H1 (cell line): ENCODE data around the gene KIAA1328. TPM values are rescaled to one million over a fixed set of nuclear protein-coding genes. Genes with fewer than 3 reads are reported as not detected.

Source experiments
- CREB1 ChIP-seq: IDR thresholded peaks from 2 replicates; pipeline ENCODE4 v1.6.1; 2012; ENCODE audit warnings: inconsistent platforms
- GABPA ChIP-seq: IDR thresholded peaks from 2 replicates; pipeline ENCODE4 v1.6.1; 2011; ENCODE audit warnings: mild to moderate bottlenecking, low read length, moderate library complexity, borderline replicate concordance; ENCODE audit not compliant: insufficient read depth
- HDAC2 ChIP-seq, 2 experiments: fragments of 300-600 bp in 1 of 2; sonication (generic) in 1 of 2; IDR thresholded peaks; 2 replicates each; pipeline ENCODE4 v1.6.1; 2011 to 2012; ENCODE audit warnings: low read depth in 2 of 2, low read length in 2 of 2, mild to moderate bottlenecking in 2 of 2, moderate library complexity in 2 of 2, borderline replicate concordance in 1 of 2, inconsistent platforms in 1 of 2
- SRF ChIP-seq: IDR thresholded peaks from 2 replicates; pipeline ENCODE4 v1.6.1; 2011; ENCODE audit warnings: mild to moderate bottlenecking, low read depth, low read length, moderate library complexity
- TCF12 ChIP-seq: IDR thresholded peaks from 2 replicates; pipeline ENCODE4 v1.6.1; 2011; ENCODE audit warnings: low read depth, mild to moderate bottlenecking, low read length
- polyA plus RNA-seq, 7 experiments: library from polyadenylated mRNA; depleted of rRNA in 3 of 7; stranded (reverse) in 5 of 7; unstranded in 2 of 7; fragments of >200 nt in 5 of 7; fragments of 200-250 nt in 2 of 7; gene quantifications; 1 replicate in 5 of 7; 2 replicates in 1 of 7; 4 replicates in 1 of 7; pipeline versions ENCODE4 v1.2.1 to v1.2.3, GENCODE V29; 2011 to 2013; ENCODE audit warnings: missing spikeins in 2 of 7, mixed read lengths in 2 of 7
- total RNA-seq: library from RNA; stranded (reverse); fragmentation: NEBNext Ultra II Directional; extraction: Animal tissue kit (Norgen Biotek cat#: 25700); gene quantifications from 2 replicates; pipeline ENCODE4 v1.2.1, GENCODE V29; 2021
- TF ChIP-seq, protein P1 (sequence below): fragments of 300-600 bp; sonication (generic); IDR thresholded peaks from 2 replicates; pipeline ENCODE4 v1.7.1; 2012; ENCODE audit warnings: low read length, moderate library complexity, mild to moderate bottlenecking, inconsistent platforms; ENCODE audit not compliant: insufficient replicate concordance
- TF ChIP-seq, protein P2 (sequence below): IDR thresholded peaks from 2 replicates; pipeline ENCODE4 v1.6.1; 2012; ENCODE audit warnings: inconsistent platforms
- TF ChIP-seq, protein P3 (sequence below): IDR thresholded peaks from 2 replicates; pipeline ENCODE4 v1.6.1; 2012; ENCODE audit warnings: inconsistent platforms

Gene KIAA1328
- total and polyA plus RNA-seq, 2 of the 8 experiments (the other 6 are each of a cell fraction or from before 2014, with no cell fraction given) = 2.6 to 5.7 TPM

DNA sequence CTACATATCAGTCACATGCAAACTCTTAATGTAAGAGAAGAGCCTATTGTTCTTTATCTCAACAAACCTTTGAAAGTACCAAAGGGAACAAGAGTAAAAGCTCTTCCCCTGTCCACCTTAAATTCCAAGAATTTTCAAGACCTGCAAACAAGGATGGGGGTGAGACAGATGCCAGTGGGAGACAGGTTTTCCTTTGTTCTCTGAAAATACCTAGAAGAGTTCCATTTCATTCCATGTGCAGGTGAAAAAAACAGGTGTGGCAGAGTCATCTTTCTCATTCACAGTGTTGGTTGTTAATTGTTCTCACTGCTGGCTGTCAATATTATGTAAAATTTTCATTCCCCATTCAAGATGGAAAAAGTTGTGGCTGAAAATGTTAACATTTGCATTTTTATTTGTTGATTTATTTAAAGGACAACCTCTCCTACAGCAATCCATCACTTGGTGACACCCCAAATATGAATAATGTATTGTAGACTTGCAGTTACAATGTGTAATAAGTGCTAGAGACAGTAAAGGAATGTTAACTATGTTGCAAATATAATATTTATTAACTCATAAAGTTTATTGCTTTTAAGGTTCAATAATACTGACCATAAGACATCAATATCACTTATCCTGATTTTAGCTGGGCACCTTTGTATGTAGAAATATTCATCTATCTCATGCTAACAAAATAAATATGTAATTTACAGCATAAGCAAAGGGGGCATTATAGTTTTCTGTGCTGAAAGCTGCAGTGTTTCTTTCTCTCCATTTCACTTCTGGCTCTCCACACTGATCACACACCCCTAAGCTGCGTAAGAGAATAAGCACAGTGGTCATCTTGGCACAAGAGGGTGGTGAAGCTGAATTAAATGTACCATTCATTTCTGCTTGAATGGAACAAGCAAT is 347.0 kb downstream of the KIAA1328 start (continued):
- TF ChIP-seq, protein P1, sequence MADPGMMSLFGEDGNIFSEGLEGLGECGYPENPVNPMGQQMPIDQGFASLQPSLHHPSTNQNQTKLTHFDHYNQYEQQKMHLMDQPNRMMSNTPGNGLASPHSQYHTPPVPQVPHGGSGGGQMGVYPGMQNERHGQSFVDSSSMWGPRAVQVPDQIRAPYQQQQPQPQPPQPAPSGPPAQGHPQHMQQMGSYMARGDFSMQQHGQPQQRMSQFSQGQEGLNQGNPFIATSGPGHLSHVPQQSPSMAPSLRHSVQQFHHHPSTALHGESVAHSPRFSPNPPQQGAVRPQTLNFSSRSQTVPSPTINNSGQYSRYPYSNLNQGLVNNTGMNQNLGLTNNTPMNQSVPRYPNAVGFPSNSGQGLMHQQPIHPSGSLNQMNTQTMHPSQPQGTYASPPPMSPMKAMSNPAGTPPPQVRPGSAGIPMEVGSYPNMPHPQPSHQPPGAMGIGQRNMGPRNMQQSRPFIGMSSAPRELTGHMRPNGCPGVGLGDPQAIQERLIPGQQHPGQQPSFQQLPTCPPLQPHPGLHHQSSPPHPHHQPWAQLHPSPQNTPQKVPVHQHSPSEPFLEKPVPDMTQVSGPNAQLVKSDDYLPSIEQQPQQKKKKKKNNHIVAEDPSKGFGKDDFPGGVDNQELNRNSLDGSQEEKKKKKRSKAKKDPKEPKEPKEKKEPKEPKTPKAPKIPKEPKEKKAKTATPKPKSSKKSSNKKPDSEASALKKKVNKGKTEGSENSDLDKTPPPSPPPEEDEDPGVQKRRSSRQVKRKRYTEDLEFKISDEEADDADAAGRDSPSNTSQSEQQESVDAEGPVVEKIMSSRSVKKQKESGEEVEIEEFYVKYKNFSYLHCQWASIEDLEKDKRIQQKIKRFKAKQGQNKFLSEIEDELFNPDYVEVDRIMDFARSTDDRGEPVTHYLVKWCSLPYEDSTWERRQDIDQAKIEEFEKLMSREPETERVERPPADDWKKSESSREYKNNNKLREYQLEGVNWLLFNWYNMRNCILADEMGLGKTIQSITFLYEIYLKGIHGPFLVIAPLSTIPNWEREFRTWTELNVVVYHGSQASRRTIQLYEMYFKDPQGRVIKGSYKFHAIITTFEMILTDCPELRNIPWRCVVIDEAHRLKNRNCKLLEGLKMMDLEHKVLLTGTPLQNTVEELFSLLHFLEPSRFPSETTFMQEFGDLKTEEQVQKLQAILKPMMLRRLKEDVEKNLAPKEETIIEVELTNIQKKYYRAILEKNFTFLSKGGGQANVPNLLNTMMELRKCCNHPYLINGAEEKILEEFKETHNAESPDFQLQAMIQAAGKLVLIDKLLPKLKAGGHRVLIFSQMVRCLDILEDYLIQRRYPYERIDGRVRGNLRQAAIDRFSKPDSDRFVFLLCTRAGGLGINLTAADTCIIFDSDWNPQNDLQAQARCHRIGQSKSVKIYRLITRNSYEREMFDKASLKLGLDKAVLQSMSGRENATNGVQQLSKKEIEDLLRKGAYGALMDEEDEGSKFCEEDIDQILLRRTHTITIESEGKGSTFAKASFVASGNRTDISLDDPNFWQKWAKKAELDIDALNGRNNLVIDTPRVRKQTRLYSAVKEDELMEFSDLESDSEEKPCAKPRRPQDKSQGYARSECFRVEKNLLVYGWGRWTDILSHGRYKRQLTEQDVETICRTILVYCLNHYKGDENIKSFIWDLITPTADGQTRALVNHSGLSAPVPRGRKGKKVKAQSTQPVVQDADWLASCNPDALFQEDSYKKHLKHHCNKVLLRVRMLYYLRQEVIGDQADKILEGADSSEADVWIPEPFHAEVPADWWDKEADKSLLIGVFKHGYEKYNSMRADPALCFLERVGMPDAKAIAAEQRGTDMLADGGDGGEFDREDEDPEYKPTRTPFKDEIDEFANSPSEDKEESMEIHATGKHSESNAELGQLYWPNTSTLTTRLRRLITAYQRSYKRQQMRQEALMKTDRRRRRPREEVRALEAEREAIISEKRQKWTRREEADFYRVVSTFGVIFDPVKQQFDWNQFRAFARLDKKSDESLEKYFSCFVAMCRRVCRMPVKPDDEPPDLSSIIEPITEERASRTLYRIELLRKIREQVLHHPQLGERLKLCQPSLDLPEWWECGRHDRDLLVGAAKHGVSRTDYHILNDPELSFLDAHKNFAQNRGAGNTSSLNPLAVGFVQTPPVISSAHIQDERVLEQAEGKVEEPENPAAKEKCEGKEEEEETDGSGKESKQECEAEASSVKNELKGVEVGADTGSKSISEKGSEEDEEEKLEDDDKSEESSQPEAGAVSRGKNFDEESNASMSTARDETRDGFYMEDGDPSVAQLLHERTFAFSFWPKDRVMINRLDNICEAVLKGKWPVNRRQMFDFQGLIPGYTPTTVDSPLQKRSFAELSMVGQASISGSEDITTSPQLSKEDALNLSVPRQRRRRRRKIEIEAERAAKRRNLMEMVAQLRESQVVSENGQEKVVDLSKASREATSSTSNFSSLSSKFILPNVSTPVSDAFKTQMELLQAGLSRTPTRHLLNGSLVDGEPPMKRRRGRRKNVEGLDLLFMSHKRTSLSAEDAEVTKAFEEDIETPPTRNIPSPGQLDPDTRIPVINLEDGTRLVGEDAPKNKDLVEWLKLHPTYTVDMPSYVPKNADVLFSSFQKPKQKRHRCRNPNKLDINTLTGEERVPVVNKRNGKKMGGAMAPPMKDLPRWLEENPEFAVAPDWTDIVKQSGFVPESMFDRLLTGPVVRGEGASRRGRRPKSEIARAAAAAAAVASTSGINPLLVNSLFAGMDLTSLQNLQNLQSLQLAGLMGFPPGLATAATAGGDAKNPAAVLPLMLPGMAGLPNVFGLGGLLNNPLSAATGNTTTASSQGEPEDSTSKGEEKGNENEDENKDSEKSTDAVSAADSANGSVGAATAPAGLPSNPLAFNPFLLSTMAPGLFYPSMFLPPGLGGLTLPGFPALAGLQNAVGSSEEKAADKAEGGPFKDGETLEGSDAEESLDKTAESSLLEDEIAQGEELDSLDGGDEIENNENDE = no peak
- TF ChIP-seq HDAC2 (IDR thresholded peaks at IDR 0.05; ENCODE audit: borderline replicate concordance in 1 of 2, low read depth in 2 of 2, low read length in 2 of 2) (peak in 1 of 2 experiments; percentile 33; a peak in 1 of 4 replicates), TCF12 (0 out of 2 replicates have a peak, but pooled peaks have one; percentile 75), SRF (no peak), CREB1 (no peak), GABPA (no peak)
- TF ChIP-seq, protein P2, sequence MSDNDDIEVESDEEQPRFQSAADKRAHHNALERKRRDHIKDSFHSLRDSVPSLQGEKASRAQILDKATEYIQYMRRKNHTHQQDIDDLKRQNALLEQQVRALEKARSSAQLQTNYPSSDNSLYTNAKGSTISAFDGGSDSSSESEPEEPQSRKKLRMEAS = no peak
- TF ChIP-seq, protein P3, sequence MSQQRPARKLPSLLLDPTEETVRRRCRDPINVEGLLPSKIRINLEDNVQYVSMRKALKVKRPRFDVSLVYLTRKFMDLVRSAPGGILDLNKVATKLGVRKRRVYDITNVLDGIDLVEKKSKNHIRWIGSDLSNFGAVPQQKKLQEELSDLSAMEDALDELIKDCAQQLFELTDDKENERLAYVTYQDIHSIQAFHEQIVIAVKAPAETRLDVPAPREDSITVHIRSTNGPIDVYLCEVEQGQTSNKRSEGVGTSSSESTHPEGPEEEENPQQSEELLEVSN = no peak
